ENCODE measurements around the gene OSBPL10. TPM values are rescaled to one million over a fixed set of nuclear protein-coding genes. Genes with fewer than 3 reads are reported as not detected.

The OSBPL10 gene
- total and polyA plus RNA-seq, 2 of the 4 experiments (the other 2 are of a cell fraction), result 9.5 to 10.1 TPM

DNA sequence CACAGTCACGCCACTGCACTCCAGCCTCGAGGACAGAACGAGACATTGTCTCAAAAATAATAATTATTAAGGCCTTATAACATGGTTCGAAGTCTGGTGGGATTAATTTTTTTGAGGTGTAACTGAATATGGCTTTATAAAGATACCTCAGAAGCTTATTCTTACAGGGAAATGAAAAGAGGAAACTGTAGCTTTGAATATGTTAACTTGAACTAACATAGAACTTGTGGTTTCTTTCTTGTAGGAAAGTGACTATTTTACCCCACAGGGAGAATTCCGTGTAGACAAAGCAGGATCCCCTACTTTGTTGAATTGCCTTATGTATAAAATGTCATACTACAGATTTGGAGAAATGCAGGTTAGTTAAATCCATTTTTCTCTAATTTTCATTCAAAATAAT, 352.0 kb downstream of the OSBPL10 start:
- intact Hi-C loops (cut with micrococcal nuclease), result no loop called here
- Histone ChIP-seq H2AFZ (replicated peaks; ENCODE audit: low read length, poor library complexity) (no peak overlapping the region), H3K27ac (ENCODE audit: insufficient read depth, low read length) (no peak overlapping the region), H2AK9ac (replicated peaks; ENCODE audit: low read depth, low read length, poor library complexity) (no peak overlapping the region), H2BK120ac (ENCODE audit: low read depth, low read length) (no peak overlapping the region), H3K9me1 (ENCODE audit: insufficient read depth, low read length) (peaks cover 3% of the 10 kb centered on the region; the same call in 1 of the 2 replicates), H2BK15ac (ENCODE audit: low read depth, low read length) (no peak overlapping the region), H2BK20ac (ENCODE audit: low read depth, low read length) (no peak overlapping the region), H3K4me1 (ENCODE audit: control insufficient read depth, insufficient read depth, low read length) (no peaks in the 10 kb centered on the region), H3K36me3 (ENCODE audit: control insufficient read depth, insufficient read depth, low read length) (peaks cover 9% of the 10 kb centered on the region; the same call in 1 of the 2 replicates), H3K14ac (replicated peaks; ENCODE audit: low read depth, low read length) (no peak overlapping the region), H3K4me3 (ENCODE audit: insufficient read depth, low read depth, low read length) (no peak overlapping the region), H4K8ac (ENCODE audit: low read depth in 2 of 2, low read length in 2 of 2) (no peak overlapping the region), H3K9ac (ENCODE audit: low read depth, low read length) (no peak overlapping the region), H2AK5ac (ENCODE audit: low read depth, low read length) (no peak overlapping the region), H3K9me3 (ENCODE audit: control insufficient read depth, insufficient read depth, low read length) (no peaks in the 10 kb centered on the region), H3K27me3 (ENCODE audit: control insufficient read depth, insufficient read depth, low read length) (no peaks in the 10 kb centered on the region), H4K5ac (ENCODE audit: low read depth, low read length) (no peak overlapping the region), H3K4me2 (ENCODE audit: low read depth, low read length) (no peak overlapping the region), H3K18ac (ENCODE audit: low read depth, low read length) (no peak overlapping the region), H3K23ac (ENCODE audit: low read depth, low read length) (no peak overlapping the region), H3K56ac (ENCODE audit: extremely low read depth, insufficient read depth, low read length) (no peak overlapping the region), H4K20me1 (ENCODE audit: insufficient read depth, low read length) (no peaks in the 10 kb centered on the region), H3K79me1 (ENCODE audit: low read depth in 1 of 2, low read length in 2 of 2) (peaks cover 0 to 3% of the 10 kb centered on the region in 2 experiments; a peak in 1 of 4 replicates), H3K4ac (ENCODE audit: low read depth, low read length) (no peak overlapping the region), H2BK5ac (ENCODE audit: low read depth, low read length, poor library complexity, severe bottlenecking) (no peak overlapping the region), H4K91ac (ENCODE audit: insufficient read depth, low read depth, low read length) (no peak overlapping the region)
- in situ Hi-C loops (cut with MboI; ENCODE audit: low sequenced_read_pairs), result no loop called here
- WGBS, 2 experiments (ENCODE audit: extremely low coverage in 2 of 2, insufficient read length in 1 of 2), result no CpG with 5 or more reads among the region's 5 CpGs
- POLR2A ChIA-PET (ENCODE audit: unreplicated experiment), result no interaction called here
- TF ChIP-seq, protein P1, sequence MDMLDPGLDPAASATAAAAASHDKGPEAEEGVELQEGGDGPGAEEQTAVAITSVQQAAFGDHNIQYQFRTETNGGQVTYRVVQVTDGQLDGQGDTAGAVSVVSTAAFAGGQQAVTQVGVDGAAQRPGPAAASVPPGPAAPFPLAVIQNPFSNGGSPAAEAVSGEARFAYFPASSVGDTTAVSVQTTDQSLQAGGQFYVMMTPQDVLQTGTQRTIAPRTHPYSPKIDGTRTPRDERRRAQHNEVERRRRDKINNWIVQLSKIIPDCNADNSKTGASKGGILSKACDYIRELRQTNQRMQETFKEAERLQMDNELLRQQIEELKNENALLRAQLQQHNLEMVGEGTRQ (IDR thresholded peaks at IDR 0.05; ENCODE audit: low read depth, low read length), result no peak
- TF ChIP-seq MAFK (IDR thresholded peaks at IDR 0.05; ENCODE audit: low read depth, low read length) (no peak), BHLHE40 (IDR thresholded peaks at IDR 0.05; ENCODE audit: low read depth, low read length) (no peak), RAD21 (IDR thresholded peaks at IDR 0.05; ENCODE audit: low read length) (no peak), MXI1 (IDR thresholded peaks at IDR 0.05; ENCODE audit: borderline replicate concordance, low read depth, low read length) (no peak), FOS (IDR thresholded peaks at IDR 0.05; ENCODE audit: low read depth, low read length) (no peak), POLR2A (IDR thresholded peaks at IDR 0.05; ENCODE audit: low read depth, low read length) (no peak), NFE2L2 (IDR thresholded peaks at IDR 0.05; ENCODE audit: low read depth, low read length) (no peak)
- dilution Hi-C loops (cut with HindIII; ENCODE audit: low sequenced_read_pairs, unreplicated experiment), result no loop called here
- DNase-seq (no peak), ATAC-seq (ENCODE audit: low read depth) (no peak)
- BruUV-seq (replicated peaks), result no TSS peak
- CTCF ChIA-PET, result no interaction called here
